Transverse colon (tissue), 4 donors: ENCODE measurements around the gene OLFM3.

ENCODE experiments used
- EP300 ChIP-seq: sonication (generic); formaldehyde crosslinking; IDR thresholded peaks from one replicate; pipeline ENCODE4 v1.6.1; 2017; ENCODE audit warnings: antibody characterized with exemption, low read depth
- POLR2AphosphoS5 ChIP-seq, 3 donors: sonication (generic); formaldehyde crosslinking; IDR thresholded peaks; one replicate each; pipeline ENCODE4 v1.6.1; 2016; ENCODE audit warnings: antibody characterized with exemption in 3 of 3
- TF ChIP-seq, protein P1 (sequence below), 5 experiments: fragments of 200-600 bp in 3 of 5; fragments of 450-650 bp in 2 of 5; sonication (generic) in 3 of 5; IDR thresholded peaks; 1 replicate in 2 of 5; 2 replicates in 3 of 5; pipeline ENCODE4 v1.5.1; 2016 to 2017; ENCODE audit warnings: antibody characterized with exemption in 5 of 5, inconsistent platforms in 3 of 5, mild to moderate bottlenecking in 2 of 5, moderate library complexity in 1 of 5

DNA sequence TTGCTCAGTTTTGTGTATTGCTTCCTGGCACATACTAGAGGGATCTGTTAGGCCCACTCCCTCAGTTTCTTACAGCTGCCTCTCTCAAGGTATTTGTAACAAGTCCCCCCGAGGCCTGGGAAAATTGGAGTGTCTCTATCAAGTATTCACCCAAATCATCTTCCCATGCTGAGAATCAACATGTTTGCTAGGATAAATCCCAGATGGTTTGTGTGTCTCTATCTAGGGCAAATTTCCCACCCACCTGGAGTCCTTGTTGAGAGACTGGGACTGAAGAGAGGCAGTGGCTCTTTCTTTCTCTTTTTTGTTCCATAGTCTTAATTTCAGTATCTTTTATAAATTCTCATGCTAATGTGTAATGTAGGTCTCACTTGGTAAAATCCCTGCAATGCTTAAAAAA, 58.0 kb downstream of the OLFM3 start:
- no peak for TF ChIP-seq POLR2AphosphoS5 (IDR thresholded peaks at IDR 0.05)
- TF ChIP-seq, protein P1, sequence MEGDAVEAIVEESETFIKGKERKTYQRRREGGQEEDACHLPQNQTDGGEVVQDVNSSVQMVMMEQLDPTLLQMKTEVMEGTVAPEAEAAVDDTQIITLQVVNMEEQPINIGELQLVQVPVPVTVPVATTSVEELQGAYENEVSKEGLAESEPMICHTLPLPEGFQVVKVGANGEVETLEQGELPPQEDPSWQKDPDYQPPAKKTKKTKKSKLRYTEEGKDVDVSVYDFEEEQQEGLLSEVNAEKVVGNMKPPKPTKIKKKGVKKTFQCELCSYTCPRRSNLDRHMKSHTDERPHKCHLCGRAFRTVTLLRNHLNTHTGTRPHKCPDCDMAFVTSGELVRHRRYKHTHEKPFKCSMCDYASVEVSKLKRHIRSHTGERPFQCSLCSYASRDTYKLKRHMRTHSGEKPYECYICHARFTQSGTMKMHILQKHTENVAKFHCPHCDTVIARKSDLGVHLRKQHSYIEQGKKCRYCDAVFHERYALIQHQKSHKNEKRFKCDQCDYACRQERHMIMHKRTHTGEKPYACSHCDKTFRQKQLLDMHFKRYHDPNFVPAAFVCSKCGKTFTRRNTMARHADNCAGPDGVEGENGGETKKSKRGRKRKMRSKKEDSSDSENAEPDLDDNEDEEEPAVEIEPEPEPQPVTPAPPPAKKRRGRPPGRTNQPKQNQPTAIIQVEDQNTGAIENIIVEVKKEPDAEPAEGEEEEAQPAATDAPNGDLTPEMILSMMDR (IDR thresholded peaks at IDR 0.05) = no peak
- TF ChIP-seq EP300 = no peak
